ENCODE data around the gene VEZF1.
"Not testable (repeated sequence)": the region's sequence is repeated elsewhere in the genome, so short reads cannot be mapped to it uniquely, and the experiment has no call there.

VEZF1 gene

DNA sequence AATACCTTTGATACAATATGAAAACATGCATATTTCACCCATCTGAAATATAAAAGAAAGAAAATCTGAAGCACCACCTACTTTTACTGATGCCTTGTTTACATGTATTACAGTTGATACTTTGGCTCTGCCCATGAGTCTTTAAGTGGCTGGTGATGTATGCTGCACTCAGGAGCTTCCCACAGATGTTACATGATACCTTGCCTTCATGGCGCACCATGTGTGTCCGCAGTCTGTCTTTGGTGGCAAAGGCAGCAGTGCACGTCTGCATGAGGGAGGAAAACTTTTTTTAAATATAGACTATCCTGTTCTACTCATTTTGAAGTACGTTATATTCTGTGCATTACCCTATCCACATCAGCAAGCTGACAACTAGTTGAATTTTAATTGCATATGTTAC, 7.5 kb downstream of the VEZF1 start:
- ChIA-PET POLR2A (no interaction called here), CTCF (interaction anchor here (0.6 to 4.5 kb wide), 7 partner anchors 10 to 121 kb away, joined by 3 to 24 read pairs (median 4); no protein-coding TSS in a partner anchor)
- TF ChIP-seq, protein P1, sequence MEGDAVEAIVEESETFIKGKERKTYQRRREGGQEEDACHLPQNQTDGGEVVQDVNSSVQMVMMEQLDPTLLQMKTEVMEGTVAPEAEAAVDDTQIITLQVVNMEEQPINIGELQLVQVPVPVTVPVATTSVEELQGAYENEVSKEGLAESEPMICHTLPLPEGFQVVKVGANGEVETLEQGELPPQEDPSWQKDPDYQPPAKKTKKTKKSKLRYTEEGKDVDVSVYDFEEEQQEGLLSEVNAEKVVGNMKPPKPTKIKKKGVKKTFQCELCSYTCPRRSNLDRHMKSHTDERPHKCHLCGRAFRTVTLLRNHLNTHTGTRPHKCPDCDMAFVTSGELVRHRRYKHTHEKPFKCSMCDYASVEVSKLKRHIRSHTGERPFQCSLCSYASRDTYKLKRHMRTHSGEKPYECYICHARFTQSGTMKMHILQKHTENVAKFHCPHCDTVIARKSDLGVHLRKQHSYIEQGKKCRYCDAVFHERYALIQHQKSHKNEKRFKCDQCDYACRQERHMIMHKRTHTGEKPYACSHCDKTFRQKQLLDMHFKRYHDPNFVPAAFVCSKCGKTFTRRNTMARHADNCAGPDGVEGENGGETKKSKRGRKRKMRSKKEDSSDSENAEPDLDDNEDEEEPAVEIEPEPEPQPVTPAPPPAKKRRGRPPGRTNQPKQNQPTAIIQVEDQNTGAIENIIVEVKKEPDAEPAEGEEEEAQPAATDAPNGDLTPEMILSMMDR (IDR thresholded peaks at IDR 0.05; ENCODE audit: control extremely low read depth, extremely low read depth, low read depth, missing control alignments) = no peak

DNA sequence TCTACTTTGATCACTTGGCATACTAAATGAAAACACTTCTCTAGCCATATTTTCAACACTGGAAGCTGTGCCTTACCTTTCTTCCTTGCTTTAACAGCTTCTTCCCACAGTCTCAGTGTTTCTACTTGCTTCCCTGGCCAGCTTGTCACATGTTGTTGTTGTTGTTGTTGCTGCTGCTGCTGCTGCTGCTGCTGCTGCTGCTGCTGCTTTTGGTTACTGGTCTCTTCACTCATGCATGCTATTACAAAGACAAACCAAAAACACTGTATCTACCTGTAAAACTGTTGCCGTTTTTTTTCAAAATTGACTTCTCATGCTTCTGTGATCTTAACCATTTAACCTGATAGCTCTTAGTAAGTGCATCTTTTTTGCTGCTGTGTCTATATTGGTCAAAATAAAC, 9.0 kb downstream of the VEZF1 start:
- DNase-seq (ENCODE audit: extremely low spot score) = no peak
- TF ChIP-seq, protein P1 (IDR thresholded peaks at IDR 0.05; ENCODE audit: control extremely low read depth, extremely low read depth, low read depth, missing control alignments) = no peak
- POLR2A ChIA-PET = interaction anchor here (0.7 kb wide), 3 partner anchors 9 to 347 kb away, joined by 3 to 8 read pairs (median 5); no protein-coding TSS in a partner anchor
- CTCF ChIA-PET = interaction anchor here (1.5 to 2.4 kb wide), 3 partner anchors 24 to 31 kb away, joined by 3 to 7 read pairs (median 4); partner anchors contain the start of gene CUEDC1

More for the DNA sequence above, 7.5 kb downstream of the VEZF1 start:
- DNase-seq (ENCODE audit: extremely low spot score) = no peak

DNA sequence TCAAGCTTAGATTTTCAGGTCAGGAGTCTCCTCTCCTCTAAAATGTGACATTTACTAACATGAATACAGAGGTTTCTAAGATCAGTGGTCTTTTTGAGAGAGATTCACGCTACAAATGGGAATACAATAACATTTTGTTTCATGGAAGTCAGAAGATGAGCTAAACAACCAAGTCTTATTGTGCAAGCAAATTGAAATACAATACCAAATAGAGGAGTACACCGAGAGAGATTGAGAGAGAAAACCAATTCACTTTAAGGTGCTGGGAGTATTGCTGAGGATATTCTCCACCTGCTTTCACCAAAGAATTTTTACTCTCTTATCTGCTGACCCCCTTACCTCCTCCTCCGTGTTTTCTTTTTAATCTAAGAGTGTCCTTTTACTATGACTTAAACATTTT, 11.5 kb downstream of the VEZF1 start:
- no peak for DNase-seq (ENCODE audit: extremely low spot score)
- ChIA-PET CTCF (interaction anchor here (1.0 to 2.4 kb wide), 4 partner anchors 9 to 23 kb away, joined by 3 to 10 read pairs (median 5); partner anchors contain the start of gene CUEDC1), POLR2A (no interaction called here)
- TF ChIP-seq, protein P1 (IDR thresholded peaks at IDR 0.05; ENCODE audit: control extremely low read depth, extremely low read depth, low read depth, missing control alignments) = no peak

DNA sequence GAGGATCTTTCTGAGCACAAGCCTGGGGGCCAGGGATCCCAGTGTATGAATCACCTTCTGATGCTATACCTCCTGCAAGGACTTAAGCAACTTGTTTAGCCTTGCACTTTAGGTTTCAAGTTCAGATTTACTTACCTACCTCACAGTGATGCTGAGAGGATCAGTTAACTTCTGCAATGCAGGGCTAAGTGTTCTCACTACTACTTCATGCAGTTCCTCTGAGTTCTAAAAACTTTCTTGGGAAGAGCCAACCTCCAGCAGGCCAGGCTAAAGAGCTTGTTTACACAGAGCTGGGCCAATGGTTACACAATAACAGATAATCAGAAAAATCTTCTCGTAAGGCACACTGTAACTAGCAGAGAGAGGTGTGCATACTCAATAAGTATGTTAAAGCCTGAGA, 13.0 kb downstream of the VEZF1 start:
- POLR2A ChIA-PET = interaction anchor here (0.6 kb wide), 1 partner anchor 1534 kb away, joined by 7 read pairs; no protein-coding TSS in a partner anchor
- TF ChIP-seq, protein P1 (IDR thresholded peaks at IDR 0.05; ENCODE audit: control extremely low read depth, extremely low read depth, low read depth, missing control alignments) = no peak
- CTCF ChIA-PET = interaction anchor here (0.8 to 2.4 kb wide), 6 partner anchors 11 to 133 kb away, joined by 3 to 10 read pairs (median 3); no protein-coding TSS in a partner anchor
- no peak for DNase-seq (ENCODE audit: extremely low spot score)

DNA sequence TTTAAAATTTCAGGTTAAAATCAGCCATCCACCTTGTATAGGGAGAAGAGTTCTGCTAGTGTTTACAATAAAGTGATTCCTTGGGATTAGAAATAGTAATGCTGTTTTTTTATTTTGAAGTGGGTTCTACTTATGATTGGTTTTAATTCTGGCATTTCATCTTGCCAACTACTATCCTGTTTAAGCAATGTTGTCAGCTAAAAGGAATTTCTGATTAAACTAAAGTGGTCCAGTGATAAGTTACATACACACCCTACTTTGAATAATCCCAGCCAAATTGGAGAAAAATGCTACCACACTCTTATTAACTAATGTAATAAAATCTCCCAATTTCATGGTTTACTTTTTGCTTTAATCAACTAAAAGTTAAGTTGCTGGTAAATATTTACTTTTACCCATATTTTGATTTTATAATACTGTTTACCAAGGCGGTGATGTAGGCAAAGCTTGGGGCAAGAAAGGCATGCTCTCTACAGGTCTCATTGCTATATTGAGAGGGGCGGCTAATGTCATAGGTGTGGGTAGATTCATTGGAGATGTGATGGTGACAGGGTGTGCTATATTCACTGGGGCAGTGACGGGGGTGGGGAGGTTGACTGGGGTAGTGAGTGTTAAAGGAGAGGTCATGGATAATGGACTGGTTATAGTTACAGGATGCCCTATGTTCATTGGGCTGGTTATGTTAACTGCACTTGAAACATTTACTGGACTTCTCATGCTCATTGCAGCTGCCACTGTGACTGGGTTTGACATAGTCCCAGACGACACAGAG, 13.8 kb downstream of the VEZF1 start:
- DNase-seq (ENCODE audit: extremely low spot score); POLR2A ChIA-PET: not testable (repeated sequence)
- CTCF ChIA-PET = interaction anchor here (1.6 to 1.8 kb wide), 2 partner anchors 25 to 134 kb away, joined by 3 to 5 read pairs; no protein-coding TSS in a partner anchor

DNA sequence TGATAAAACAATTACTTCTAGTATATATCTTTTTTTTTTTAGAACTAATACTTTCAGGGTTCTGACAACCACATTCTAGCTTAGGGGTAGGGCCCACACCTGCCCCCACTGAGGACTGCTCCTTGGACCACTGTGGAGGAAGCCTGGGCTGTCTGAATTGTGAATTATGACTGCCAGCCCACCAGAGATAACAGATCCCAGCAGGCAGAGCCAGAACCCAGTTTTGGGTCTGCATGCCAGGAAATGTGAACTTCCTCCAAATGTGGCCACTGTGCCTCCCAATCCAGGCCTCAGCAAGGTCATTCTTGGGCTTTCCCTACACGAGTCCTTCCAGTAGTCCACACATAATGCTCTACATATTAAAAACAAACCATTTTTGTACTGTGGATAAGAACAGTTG, 15.9 kb downstream of the VEZF1 start:
- CTCF ChIA-PET = interaction anchor here (1.1 to 1.8 kb wide), 7 partner anchors 10 to 115 kb away, joined by 3 to 6 read pairs (median 5); partner anchors contain the start of gene CUEDC1
- TF ChIP-seq, protein P1 (IDR thresholded peaks at IDR 0.05; ENCODE audit: control extremely low read depth, extremely low read depth, low read depth, missing control alignments) = no peak
- POLR2A ChIA-PET = interaction anchor here (0.7 kb wide), 1 partner anchor 584 kb away, joined by 3 read pairs; no protein-coding TSS in a partner anchor
- no peak for DNase-seq (ENCODE audit: extremely low spot score)
